KBM-7 (cell line): Measurements from ENCODE around the gene ARHGAP23.
A peak's percentile ranks its signal among the peaks of the same experiment; 100 is the strongest.
"Not testable (repeated sequence)": the region's sequence is repeated elsewhere in the genome, so short reads cannot be mapped to it uniquely, and the experiment has no call there.

Experiments used
- DNase-seq: peaks from one replicate; pipeline ENCODE4 v3.0.0-alpha.2; 2015
- in situ Hi-C: fragments of 300-500 bp; cut with MboI; formaldehyde crosslinking; loops from 2 replicates; pipeline ENCODE4 v1.14.3; 2020; ENCODE audit warnings: low sequenced_read_pairs, low pct_unique_long_range_greater_than_20kb, mixed read lengths

Gene ARHGAP23

DNA sequence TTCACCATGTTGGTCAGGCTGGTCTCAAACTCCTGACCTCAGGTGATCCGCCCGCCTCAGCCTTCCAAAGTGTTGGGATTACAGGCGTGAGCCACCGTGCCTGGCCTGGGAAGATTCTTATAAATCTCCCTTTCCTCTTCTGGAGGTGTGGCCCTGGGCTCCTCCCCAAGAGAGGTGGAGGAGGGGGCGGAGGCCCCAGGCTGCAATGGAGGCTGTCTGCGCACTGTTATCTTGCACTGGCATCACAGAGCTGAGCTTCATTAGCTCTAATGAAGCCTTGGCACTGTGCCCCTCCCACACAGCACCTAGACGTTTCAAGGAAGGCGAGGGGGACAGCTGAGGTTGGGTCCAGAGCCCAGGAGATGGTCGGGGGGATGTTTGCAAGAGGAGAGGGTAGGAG, 7.5 kb downstream of the ARHGAP23 start:
- no peak for DNase-seq
- in situ Hi-C loops = no loop called here

DNA sequence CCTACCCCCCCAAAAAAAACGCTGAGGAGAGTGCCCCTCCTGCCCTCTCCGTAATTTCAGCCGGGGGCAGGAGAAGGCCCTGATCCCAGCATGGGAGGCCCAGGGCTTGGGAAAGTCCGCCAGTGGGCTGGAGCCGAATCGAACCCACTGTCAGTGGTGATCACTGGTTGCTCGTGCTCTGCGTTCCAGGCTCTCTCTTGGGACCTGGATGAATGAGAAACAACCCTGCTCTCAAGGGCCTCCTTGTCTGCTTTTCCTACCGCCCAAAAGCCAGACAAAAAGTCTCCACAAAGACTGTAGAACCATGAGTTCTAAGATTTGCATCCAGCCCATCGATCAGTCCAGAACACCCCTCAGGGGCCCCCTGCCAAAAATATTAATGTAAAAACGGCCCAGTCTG, 8.1 kb downstream of the ARHGAP23 start:
- no peak for DNase-seq
- in situ Hi-C loops = no loop called here

DNA sequence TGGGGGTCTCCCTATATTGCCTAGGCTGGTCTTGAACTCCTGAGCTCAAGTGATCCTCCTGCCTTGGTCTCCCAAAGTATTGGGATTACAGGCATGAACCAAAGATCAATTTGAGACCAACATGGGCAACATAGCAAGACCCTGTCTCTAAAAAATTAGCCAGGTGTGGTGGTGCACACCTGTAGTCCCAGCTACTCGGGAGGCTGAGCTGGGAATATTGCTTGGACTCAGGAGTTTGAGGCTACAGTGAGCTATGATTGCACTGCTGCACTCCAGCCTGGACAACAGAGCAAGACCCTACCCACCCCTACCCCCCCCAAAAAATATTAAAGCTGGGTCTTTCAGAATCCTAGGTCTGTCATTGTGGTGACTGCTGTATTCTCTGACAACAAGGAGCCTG, 9.0 kb downstream of the ARHGAP23 start:
- in situ Hi-C loops = not testable (repeated sequence)

DNA sequence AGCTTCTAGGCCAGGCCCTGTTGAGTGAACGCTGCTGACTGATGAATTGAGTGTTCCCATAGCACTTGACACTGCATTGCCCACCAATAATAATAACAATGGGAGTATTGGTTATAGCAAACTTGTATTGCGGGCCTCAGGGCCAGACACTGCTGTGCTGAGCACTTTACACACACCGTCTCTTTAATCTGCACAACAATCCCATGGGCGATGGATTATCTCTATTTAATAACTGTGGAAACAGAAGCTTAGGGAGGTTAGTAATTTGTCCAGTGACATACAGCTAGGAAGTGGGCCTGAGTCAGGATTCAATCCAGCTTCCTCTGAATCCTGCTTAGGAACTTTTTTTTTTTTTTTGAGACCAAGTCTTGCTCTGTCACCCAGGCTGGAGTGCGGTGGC, 11.2 kb downstream of the ARHGAP23 start:
- DNase-seq = no peak
- in situ Hi-C loops = no loop called here

More for the DNA sequence above, 9.0 kb downstream of the ARHGAP23 start:
- DNase-seq = not testable (repeated sequence)

DNA sequence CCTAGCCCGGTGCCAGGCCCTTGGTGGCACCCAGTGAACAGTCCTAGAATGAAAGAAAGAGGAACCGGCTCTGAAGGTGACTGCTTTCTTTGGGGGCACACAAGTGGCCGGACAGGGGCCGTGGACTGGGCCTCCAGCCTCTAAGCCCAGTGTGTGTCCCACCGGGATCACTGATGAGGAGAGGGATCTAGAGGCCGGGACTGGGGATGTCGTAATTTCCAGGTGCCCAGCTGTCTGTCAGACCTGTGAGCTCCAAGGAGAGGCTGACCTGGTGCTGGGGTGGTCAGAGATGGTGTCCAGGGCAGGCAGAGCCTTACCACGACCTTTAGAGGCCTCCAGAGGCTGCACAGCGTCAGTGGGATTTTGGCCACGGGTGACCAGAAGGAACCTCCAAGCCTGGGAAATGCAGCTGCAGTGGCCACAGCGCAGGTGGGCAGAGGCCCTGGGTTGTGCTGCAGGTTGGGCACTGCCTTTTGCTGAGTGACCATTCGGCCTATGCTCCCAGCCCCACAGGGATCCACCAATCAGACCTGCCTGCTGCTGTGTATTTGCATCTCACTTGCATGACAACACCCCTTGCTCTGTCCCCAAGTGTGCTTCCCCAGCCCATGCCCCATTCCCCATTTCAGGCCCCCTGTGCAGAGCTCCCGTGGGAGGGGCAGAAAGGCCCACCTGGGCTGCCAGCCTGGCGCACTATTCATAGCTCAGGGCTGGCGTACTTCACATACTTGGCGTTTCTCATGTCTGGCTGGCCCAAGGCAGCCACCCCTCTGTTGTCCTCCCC, 12.5 kb downstream of the ARHGAP23 start:
- in situ Hi-C loops = no loop called here
- no peak for DNase-seq

DNA sequence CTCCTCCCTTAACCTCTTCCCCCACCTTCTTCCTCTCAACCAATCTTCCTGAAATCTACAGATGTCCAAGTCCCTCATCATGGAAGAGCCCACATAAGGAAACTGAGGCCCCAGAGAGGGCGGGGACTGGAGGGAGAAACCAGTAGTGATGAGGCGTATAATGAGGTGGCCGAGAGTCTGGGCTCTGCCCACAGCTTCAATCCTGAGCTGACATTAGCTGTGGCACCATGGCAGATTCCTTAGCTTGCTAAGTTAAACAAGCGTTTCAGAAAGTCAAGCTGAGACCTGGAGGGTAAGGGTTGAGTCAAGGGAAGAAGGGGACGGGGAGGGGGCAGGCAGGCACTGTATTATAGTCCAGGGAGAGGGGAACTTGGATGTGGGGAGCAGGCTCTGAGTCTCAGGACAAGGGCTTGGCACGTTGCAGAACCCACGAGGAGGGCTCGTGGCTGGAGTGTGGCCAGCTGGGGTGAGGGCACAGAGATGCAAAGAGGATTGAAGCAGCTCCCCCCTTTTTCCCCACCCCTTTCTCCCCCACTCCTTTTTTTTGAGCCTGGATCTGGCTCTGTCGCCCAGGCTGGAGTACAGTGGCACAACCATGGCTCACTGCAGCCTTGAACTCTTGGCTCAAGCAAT, 13.3 kb downstream of the ARHGAP23 start:
- in situ Hi-C loops = no loop called here
- no peak for DNase-seq

DNA sequence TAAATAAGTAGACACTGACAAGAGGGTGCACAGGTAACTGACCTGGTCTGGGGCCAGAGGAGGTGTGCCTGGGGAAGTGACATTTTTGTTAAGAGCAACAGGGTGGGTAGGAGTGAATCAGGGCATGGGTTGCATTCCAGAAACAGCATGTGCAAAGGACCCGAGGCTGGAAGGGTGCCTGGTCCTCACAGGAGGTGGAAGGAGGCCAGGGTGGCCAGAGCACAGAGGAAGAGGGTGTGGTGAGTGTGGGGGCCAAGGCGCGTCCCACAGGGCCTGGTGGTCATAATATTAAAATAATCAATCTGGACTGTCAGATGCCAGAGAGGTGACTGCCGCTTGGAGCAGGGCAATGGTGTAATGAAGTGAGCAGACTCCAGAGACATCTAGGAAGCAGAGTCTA, 14.3 kb downstream of the ARHGAP23 start:
- in situ Hi-C loops = no loop called here
- no peak for DNase-seq

DNA sequence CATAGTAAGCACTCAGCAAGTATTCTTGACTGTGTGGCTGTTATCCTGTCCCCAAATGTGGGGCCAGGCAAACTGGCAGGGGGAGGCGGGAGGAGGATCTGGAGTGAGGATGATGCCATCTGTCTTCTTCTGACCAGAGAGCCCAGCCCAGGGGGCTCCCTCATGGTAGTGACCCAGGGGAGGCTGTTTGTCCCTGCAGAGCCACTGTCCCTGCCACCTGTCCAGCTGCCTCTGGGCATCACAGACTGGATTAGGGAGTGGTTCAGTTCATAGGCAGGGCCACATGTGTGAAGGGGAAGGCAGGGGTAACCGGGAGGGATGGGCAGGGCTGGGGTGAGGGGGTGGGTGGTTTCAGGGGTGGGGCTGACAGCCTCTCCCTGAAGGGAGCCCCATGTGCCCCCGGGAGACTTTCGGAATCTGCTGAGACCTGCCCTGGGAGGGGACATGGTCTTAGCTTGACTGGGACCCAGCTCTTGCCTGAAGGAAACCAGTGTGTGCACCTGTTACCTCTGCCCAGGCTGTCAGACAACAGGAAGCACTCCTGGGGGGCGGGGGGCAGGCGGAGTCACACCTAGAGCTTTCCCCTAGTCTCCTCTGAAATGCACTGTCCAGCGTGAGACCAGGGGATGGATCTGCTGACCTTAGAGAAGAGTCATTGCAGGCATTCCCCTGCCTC, 15.2 kb downstream of the ARHGAP23 start:
- in situ Hi-C loops = no loop called here

DNA sequence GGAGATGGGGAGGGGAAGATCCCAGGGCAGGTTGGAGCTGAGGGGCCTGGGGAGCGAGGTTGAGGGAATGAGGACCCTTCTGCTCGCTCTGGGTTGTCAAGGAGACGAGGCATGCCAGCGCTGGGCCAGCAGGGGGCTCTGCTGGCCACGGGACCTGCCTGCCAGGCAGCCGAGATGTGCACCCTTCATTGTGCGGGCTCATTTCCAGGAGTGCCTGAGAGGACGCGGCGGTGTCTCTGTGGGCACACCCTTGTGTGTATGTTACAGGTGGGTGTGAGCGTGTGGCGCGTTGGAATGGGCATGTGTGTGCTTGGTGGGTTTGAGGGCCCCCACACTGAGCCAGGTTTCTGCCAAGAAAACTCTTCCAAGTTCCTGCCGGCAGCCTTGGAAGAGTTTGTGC, 15.9 kb downstream of the ARHGAP23 start:
- in situ Hi-C loops = no loop called here
- DNase-seq = peak; percentile 73

More for the DNA sequence above, 15.2 kb downstream of the ARHGAP23 start:
- DNase-seq = no peak

DNA sequence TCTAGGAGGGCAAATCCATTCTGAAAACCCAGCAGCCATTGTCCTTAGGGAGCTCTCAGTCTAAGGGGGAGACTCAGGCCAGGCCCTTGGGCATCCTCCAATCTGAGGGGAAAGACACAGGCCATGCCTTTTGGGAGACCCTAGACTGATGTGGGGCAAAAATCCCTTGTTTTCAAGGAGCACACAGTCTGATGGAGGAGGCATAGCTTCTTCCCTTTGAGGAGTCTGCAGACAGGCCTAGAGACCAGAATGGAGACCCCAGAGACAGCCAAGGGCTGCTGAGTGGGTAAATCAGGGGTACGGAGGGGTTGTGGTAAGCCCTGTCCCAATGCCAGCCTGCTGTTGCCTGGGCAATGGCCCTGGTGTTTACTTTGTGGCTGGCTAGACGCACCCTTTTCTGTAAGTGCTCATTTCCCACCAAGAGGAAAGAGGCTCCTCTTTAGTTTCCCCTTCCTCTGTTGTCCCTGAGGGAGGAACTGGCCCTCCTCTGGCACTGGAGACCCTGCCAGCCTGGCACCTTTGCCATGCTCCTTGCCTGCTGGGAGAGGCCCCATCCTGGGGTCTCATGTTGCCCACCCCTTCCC, 19.3 kb downstream of the ARHGAP23 start:
- DNase-seq = peak; percentile 44
- in situ Hi-C loops = no loop called here

DNA sequence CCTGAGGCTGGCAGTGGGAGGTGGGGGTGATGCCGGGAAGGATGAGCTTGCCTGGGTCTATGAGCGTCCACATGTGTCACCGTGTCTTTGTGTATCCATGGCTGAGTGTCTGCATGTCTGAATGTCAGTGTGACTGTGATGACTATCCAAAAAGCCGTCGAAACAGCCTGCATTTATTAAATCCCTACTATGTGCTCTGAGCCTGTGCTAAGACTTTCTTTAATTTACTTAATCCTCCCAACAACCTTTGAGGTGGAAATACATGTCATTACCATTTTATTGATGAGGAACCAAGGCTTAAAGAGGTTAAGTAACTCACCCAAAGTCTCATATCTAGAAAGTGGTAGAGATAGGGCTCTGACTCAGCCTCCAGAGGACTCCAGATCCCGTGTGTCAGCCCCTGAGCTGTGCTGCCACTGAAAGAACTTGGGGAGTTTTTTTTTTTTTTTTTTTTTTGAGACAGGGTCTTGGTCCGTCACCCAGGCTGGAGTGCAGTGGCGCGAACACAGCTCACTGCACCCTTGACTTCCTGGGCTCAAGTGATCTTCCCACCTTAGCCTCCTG, 20.0 kb downstream of the ARHGAP23 start:
- DNase-seq = no peak
- in situ Hi-C loops = no loop called here

DNA sequence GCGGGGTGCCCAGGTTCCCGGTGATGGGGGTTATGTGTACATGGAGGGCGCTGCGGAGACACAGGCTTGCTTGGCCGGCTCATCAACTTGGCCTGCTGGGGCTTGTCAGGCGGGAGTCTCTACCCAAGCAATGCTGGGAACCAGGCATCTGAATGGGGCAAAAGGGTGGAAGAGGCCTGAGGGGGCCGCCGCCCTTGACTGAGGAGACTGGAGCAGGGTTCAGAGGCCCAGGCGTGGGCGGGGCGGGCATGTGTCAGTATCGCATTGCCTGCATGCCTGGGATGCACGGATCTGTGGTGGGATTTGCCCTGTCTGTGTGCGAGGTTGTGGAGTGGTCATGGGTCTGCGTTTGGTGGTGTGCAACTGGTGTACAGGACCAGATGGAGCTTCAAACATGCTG, 21.1 kb downstream of the ARHGAP23 start:
- DNase-seq = no peak

DNA sequence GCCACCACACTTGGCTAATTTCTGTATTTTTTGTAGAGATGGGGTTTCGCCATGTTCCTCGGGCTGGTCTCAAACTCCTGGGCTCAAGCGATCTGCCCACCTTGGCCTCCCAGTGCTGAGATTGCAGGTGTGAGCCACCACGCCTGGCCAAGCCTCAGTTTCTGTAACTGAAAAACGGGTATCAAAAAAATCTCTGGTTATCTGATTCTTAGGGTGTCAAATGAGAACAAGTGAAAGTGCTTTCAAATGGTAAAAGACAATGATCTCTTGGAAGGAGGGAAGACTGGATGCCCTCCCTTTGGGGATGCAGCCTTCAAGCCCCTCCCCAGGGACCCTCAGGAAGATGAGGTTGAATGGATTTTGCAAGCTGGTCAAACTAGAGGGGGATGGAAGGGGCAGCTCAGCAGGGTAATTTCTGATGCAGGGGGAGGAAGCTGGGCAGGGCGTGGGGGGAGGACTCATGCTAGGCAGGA, 22.3 kb downstream of the ARHGAP23 start:
- peak; percentile 33 for DNase-seq
- in situ Hi-C loops = no loop called here

More for the DNA sequence above, 21.1 kb downstream of the ARHGAP23 start:
- in situ Hi-C loops = no loop called here

DNA sequence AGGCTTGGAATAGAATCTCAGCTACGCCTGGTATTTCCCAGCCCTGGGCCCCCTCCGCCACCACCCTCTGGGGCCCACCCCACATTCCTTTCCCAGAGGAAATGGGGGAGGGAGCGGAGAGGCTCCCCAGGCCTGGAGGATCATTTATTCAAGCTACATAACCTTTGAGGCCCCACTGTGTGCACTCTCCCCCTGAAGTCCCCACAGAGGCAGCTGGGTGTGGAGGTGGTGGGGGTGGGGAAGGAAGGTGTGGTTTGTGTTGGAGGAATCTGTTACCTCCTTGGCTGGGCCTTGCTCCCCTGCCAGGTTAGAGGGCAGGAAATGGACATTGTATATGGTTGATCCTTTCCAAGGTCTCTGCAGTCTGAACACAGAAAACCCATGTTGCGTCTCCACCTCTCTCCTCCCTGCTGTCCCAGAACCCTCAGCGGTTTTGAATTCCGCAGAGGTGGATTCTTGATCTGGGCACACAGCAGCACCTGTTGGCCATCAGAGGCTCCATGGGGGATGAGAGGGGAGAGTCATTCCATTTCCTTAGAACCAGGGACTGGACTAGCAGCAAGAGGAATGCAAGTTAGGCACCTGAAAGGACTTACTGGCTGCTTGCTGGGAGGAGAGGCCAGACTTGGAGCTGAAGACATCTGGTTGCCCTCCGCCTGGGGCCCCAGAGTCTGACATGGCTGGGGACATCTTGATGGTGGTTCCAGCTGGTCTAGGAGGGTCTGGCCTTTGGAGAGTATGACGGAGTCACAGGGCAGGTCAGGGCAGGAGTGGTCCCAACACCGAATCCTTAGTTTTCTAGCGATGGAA, 23.0 kb downstream of the ARHGAP23 start:
- in situ Hi-C loops = no loop called here
- DNase-seq = no peak

DNA sequence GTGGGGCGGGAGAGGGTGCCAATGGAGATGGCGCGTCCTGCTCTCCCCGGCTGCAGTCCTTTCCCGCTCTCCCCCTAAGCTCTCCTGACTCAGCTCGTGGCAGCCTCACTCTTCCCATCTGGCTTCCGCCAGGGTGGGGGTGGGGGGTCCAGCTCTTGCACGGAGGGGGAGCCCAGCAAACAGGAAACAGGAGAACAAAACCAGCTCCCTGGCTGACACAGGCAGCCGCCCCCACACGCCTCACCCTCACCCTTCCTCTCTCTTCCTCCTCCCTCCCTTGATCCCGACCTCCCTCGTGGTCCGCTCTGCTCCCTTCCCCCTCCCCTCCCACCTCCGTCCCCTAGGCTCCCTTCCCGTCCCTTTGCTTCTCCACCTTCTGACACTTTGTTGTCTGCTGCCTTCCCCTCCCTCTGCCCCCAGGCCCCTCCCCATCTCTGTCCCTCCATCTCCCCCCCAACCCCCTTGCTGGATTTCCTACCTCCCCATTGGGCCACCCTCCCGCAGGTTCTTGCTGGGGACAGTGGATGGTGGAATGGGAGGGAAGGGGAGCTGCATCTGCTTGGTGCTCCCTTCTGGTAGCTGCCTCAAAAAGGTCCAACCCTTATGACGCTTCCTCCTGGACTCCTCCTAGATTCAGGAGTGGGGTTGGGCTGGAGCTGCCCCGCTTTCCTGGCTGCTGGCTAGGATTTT, 23.7 kb downstream of the ARHGAP23 start:
- in situ Hi-C loops = no loop called here
- DNase-seq = peak; percentile 92

DNA sequence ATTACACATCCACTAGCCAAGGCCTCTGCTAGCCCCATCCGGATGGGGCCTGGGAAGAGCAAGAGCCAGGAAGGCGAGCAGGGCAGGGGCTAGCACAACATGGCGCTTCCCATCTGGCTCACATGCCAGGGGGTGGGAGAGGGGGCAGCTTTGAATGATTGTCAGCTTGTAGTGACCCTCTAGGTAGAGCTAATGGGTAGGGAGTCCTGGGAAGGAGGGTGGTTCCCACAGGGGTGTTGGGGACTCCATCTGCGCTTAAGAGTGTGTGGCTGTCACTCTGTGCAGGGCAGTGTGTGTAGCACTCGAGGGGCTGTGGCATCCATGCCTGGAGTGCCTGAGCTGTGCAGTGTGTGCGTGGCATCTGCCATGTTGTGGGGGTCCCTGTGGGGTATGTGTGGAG, 24.5 kb downstream of the ARHGAP23 start:
- DNase-seq = no peak
- in situ Hi-C loops = no loop called here

DNA sequence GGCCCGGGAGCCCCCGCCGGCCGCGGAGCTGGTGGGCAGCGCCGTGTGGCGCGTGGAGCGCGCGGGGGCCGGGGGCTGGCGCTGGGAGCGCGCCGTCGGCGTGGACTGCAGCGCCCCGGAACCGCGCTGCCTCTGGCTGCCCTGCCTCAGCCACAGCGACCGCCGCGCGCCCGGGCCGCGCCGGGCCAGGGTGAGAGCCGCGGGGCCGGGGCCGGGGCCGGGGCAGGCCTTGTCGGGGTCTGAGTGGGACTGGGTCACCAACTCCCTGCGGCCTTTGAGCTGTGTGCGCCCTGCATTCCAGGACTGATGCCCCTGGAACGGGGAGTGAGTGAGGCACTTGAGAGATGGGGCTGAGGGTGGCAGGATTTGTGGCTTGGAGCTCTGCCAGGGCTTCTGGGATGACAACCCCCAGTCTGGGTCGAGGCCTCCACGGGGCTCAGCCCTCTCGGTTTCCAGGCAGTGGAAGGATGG, 25.7 kb downstream of the ARHGAP23 start:
- in situ Hi-C loops = no loop called here
- DNase-seq = peak; percentile 60

DNA sequence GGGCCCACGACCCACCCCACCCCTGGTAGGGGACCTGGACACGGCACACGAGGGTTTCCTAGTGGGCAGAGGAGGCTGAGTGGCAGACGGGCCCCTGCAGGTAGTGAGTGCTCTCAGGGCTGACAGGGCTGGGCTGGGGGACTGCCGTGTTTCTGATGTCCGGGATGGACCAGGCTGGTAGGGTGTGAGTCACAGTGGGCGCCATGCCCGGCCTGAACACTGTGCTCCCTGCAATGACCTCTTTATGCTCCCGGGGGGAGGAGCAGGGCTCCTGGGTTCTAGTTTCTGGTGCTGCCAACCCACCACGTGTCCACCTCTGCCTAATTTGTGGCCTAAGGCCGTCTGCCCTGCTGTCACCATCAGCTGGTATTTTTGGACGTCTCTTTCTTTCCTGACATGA, 26.3 kb downstream of the ARHGAP23 start:
- in situ Hi-C loops = no loop called here
- DNase-seq = no peak
